BJ (cell line): Measurements from ENCODE around the gene ANTXR2. TPM values are rescaled to one million over a fixed set of nuclear protein-coding genes. Genes with fewer than 3 reads are reported as not detected.

Source experiments
- CTCF ChIA-PET: fragments of 350-600 bp; formaldehyde crosslinking; extraction: SDS; loops from one replicate; lab custom pipeline; 2021; ENCODE audit warnings: antibody characterized with exemption, inconsistent platforms; lab: Yijun Ruan, JAX
- POLR2A ChIA-PET: fragments of 300-600 bp; sonication (Branson Sonifier 250); formaldehyde crosslinking; extraction: SDS; loops from one replicate; lab custom pipeline; 2021; ENCODE audit warnings: antibody characterized with exemption; lab: Charles Lee
- DNase-seq: peaks from one replicate; pipeline ENCODE4 v3.0.0-alpha.2; 2011; ENCODE audit warnings: low read depth
- H3K27me3 ChIP-seq: 2 replicates; pipeline ENCODE4 v1.6.0; 2011; ENCODE audit warnings: low read length; ENCODE audit not compliant: control insufficient read depth, insufficient read depth
- H3K36me3 ChIP-seq: 2 replicates; pipeline ENCODE4 v1.5.1; 2011; ENCODE audit warnings: low read length; ENCODE audit not compliant: control insufficient read depth, insufficient read depth
- H3K4me3 ChIP-seq: 2 replicates; pipeline ENCODE4 v1.5.1; 2011; ENCODE audit warnings: low read depth, mild to moderate bottlenecking, control low read depth, low read length
- CTCF ChIP-seq: IDR thresholded peaks from 2 replicates; pipeline ENCODE4 v1.5.1; 2011; ENCODE audit warnings: low read depth, mild to moderate bottlenecking, control low read depth, inconsistent platforms, low read length, moderate library complexity; ENCODE audit not compliant: insufficient read depth
- polyA plus RNA-seq: library from polyadenylated mRNA; depleted of rRNA; stranded (reverse); fragments of >200 nt; gene quantifications from 2 replicates; pipeline ENCODE4 v1.2.3, GENCODE V29; 2011

The ANTXR2 gene
- polyA plus RNA-seq, 1 experiment: 18.9 TPM

DNA sequence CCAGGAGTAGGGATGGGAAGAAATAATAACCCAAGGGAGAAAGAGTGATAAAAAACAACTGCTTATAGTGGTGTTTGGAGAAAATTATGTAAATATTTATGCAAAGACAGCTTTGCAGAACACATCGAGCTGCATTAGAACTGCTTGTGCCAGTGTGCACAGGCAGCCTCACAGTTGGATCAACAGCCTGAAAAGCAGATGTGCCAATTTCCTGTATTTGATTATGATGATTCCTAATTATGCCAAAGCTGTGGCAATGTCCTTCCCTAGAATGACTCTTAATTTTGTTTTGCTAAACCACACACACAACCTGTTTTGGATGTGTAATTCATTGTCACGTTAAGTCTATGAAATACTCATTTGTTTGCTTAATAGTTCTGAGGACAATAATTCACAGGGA, 30.6 kb upstream of the ANTXR2 start:
- ChIA-PET CTCF (no interaction called here), POLR2A (no interaction called here)
- no peak overlapping the region for H3K4me3 ChIP-seq
- no peak for TF ChIP-seq CTCF
- no peaks in the 10 kb centered on the region for H3K36me3 ChIP-seq
- no peaks in the 10 kb centered on the region for H3K27me3 ChIP-seq
- DNase-seq: no peak

DNA sequence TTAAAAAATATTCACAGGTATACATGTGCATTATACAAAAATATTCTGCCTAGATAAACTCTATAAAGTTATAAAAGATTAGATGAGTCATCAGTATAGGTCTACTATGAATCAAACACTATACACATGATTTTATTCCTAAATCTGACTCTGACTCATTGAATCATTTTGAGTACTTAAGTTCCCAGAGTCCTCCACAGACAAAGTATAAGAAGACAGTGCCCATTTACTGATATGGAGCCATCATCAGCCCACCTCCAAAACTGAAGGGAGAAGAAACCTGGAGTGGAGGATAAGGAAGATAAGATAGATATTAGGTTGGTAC, 28.7 kb upstream of the ANTXR2 start:
- DNase-seq: no peak
- H3K36me3 ChIP-seq: no peaks in the 10 kb centered on the region
- no peak overlapping the region for H3K4me3 ChIP-seq
- ChIA-PET POLR2A (no interaction called here), CTCF (no interaction called here)
- TF ChIP-seq CTCF: no peak
- H3K27me3 ChIP-seq: no peaks in the 10 kb centered on the region

GRCh38 chr4:80101071-80101791, 28.2 kb upstream of the ANTXR2 start:
- H3K4me3 ChIP-seq: no peak overlapping the region
- DNase-seq: no peak
- no peak for TF ChIP-seq CTCF
- no peaks in the 10 kb centered on the region for H3K27me3 ChIP-seq
- POLR2A ChIA-PET: no interaction called here
- H3K36me3 ChIP-seq: no peaks in the 10 kb centered on the region
- CTCF ChIA-PET: interaction anchor here (0.6 to 0.7 kb wide), 2 partner anchors 76 to 139 kb away, joined by 3 read pairs; no protein-coding TSS in a partner anchor

DNA sequence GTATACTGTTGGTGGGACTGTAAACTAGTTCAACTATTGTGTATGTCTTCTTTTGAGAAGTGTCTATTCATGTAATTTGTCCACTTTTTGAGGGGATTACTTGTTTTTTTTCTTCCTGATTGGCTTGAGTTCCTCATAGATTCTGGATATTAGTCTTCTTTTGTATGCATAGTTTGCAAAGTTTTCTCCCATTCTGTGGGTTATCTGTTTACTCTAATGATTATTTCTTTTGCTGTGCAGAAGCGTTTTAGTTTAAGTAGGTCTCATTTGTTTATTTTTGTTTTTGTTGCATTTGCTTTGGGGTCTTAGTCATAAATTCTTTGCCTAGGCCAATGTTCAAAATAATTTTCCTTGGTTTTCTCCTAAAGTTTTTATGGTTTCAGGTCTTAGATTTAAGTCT, 26.6 kb upstream of the ANTXR2 start:
- Histone ChIP-seq H3K27me3 (no peaks in the 10 kb centered on the region; the same call in 1 of the 2 replicates), H3K36me3 (no peaks in the 10 kb centered on the region), H3K4me3 (no peak overlapping the region)
- DNase-seq: no peak
- ChIA-PET POLR2A (no interaction called here), CTCF (no interaction called here)
- TF ChIP-seq CTCF: no peak

DNA sequence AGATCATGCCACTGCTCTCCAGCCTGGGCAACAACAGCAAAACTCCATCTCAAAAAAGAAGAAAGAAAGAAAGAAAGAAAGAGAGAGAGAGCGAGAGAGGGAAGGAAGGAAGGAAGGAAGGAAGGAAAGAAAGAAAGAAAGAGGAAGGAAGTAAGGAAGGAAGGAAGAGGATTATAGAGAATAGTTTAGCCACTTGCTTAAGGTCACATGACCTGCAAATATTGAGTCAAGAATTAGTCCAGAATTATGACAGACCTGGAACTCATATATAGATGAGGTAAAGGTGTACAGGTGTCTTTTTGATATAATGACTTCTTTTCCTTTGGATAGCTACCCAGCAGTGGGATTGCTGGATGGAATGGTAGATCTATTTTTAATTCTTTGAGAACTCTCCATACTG, 25.6 kb upstream of the ANTXR2 start:
- DNase-seq: no peak
- ChIA-PET POLR2A (no interaction called here), CTCF (no interaction called here)
- Histone ChIP-seq H3K4me3 (no peak overlapping the region), H3K27me3 (no peaks in the 10 kb centered on the region; the same call in 1 of the 2 replicates), H3K36me3 (no peaks in the 10 kb centered on the region)
- TF ChIP-seq CTCF: no peak
